Measurements from ENCODE around the gene PRM1. TPM values are rescaled to one million over a fixed set of nuclear protein-coding genes. Genes with fewer than 3 reads are reported as not detected.
A peak's percentile ranks its signal among the peaks of the same experiment; 100 is the strongest.

The PRM1 gene
- total and polyA plus RNA-seq, 11 donors = not detected

DNA sequence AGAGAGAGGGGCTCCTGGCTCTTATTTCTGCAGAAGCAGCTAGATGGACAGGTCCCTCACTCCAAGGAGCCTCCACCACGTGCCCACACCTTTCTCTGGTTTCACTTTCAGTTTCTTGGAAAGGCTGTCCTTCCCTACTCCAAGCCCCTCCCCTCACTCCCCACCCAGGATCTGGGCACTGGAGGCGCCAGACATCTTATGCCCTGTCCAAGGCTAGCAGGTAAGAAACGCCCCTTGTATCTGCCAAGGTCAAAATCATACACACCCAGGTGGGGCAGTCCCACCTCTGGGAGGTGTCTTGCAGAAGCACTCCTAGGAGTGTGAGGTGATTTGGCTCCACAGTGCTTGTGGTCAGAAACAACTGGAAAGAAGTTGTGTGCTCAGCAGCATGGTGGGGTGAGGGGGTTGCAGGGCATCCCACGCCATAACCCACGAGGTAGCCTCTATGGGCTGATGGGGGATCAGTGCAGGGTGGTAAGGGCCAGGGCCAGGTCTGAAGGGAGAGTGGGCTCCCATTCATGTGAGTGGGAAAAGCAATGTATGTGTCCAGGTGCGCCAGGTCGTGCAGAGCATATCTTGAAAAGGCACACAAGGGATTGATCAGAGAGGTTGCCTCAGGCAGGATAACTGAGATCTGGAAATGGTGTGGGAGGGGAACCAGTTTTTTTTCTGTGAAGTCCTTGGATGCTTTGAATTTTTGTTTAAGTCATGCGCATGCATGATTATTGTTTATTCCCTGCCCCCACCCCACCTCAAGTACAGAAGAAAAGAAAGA lies 31.8 kb upstream of the PRM1 start:
- WGBS, 4 donors = 72 to 79% (median 76%) methylated on average over 8 of the region's 8 CpGs
- intact Hi-C loops (cut with DNase I) = no loop called here
- no peak for TF ChIP-seq POLR2A (IDR thresholded peaks at IDR 0.05)
- TF ChIP-seq, protein P1, sequence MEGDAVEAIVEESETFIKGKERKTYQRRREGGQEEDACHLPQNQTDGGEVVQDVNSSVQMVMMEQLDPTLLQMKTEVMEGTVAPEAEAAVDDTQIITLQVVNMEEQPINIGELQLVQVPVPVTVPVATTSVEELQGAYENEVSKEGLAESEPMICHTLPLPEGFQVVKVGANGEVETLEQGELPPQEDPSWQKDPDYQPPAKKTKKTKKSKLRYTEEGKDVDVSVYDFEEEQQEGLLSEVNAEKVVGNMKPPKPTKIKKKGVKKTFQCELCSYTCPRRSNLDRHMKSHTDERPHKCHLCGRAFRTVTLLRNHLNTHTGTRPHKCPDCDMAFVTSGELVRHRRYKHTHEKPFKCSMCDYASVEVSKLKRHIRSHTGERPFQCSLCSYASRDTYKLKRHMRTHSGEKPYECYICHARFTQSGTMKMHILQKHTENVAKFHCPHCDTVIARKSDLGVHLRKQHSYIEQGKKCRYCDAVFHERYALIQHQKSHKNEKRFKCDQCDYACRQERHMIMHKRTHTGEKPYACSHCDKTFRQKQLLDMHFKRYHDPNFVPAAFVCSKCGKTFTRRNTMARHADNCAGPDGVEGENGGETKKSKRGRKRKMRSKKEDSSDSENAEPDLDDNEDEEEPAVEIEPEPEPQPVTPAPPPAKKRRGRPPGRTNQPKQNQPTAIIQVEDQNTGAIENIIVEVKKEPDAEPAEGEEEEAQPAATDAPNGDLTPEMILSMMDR (IDR thresholded peaks at IDR 0.05) = no peak
- Histone ChIP-seq H3K4me1 (peaks cover 0 to 52% (median 0%) of the 10 kb centered on the region in 12 donors), H3K36me3 (no peaks in the 10 kb centered on the region), H3K27me3 (no peaks in the 10 kb centered on the region), H3K9me3 (no peaks in the 10 kb centered on the region), H3K27ac (no peak overlapping the region), H3K4me3 (no peak overlapping the region)
- no peak for ATAC-seq
- DNase-seq = no peak

DNA sequence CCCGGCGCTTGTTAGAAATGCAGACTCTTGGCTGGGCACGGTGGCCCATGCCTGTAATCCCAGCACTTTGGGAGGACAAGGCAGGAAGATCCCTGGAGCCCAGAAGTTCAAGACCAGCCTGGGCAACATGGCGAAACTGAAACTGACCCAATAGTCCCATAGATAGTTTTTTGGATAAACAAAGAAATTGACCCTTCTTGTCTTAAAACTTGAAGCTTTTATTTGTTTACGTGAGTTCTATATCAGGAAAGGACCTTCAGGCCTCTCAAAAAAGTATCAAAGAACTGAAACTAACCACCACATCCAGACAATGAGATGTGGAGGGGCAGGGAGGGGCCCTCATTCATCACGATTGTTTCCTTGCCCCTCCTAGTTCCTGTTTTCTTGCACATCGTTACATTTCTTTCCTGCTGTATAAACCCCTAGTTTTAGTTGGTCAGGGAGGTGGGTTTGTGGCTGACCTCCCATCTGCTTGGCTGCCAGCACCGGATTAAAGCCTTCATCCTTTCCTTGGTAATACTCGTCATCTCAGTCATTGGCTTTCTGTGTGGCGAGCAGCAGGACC lies 29.9 kb upstream of the PRM1 start:
- DNase-seq (no peak), ATAC-seq (peak in 2 of 4 donors; percentile 16 to 52)
- WGBS, 4 donors = 70 to 84% (median 74%) methylated on average over 10 of the region's 10 CpGs
- TF ChIP-seq POLR2A (IDR thresholded peaks at IDR 0.05) = no peak
- TF ChIP-seq, protein P1 (IDR thresholded peaks at IDR 0.05) = no peak
- H3K4me1 ChIP-seq = peaks cover 0 to 60% (median 0%) of the 10 kb centered on the region in 12 donors
- H3K27ac ChIP-seq = peak overlapping the region in 5 of 12 donors; percentile 28 to 64 (median 43)
- no peak overlapping the region for H3K4me3 ChIP-seq
- H3K9me3 ChIP-seq = no peaks in the 10 kb centered on the region
- H3K27me3 ChIP-seq = no peaks in the 10 kb centered on the region
- intact Hi-C loops (cut with DNase I) = no loop called here
- H3K36me3 ChIP-seq = no peaks in the 10 kb centered on the region

DNA sequence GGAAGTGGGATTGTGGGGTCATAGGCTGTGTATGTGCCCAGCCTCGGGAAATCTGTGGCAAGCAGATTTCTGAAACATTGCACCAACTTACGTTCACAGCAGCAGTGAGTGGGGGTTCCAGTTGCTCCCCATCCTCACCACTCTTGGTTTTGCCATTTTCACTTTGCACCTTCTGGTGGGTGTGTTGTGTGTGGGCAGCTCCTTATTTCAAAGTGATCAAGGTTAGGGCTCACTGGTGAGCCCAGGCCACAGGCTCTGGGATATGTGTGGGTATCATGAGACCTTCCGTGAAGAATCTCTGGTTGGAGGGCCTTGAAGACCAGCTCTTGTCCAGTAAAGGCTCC lies 29.5 kb upstream of the PRM1 start:
- intact Hi-C loops (cut with DNase I) = no loop called here
- no peak for TF ChIP-seq POLR2A (IDR thresholded peaks at IDR 0.05)
- TF ChIP-seq, protein P1 (IDR thresholded peaks at IDR 0.05) = no peak
- Histone ChIP-seq H3K4me3 (no peak overlapping the region), H3K27me3 (no peaks in the 10 kb centered on the region), H3K9me3 (no peaks in the 10 kb centered on the region), H3K27ac (peak overlapping the region in 5 of 12 donors; percentile 28 to 64 (median 43)), H3K36me3 (no peaks in the 10 kb centered on the region), H3K4me1 (peaks cover 0 to 58% (median 0%) of the 10 kb centered on the region in 12 donors)
- ATAC-seq = no peak
- WGBS, 4 donors = 83 to 97% (median 94%) methylated on average over 3 of the region's 3 CpGs
- peak in 1 of 5 donors; percentile 2 for DNase-seq

DNA sequence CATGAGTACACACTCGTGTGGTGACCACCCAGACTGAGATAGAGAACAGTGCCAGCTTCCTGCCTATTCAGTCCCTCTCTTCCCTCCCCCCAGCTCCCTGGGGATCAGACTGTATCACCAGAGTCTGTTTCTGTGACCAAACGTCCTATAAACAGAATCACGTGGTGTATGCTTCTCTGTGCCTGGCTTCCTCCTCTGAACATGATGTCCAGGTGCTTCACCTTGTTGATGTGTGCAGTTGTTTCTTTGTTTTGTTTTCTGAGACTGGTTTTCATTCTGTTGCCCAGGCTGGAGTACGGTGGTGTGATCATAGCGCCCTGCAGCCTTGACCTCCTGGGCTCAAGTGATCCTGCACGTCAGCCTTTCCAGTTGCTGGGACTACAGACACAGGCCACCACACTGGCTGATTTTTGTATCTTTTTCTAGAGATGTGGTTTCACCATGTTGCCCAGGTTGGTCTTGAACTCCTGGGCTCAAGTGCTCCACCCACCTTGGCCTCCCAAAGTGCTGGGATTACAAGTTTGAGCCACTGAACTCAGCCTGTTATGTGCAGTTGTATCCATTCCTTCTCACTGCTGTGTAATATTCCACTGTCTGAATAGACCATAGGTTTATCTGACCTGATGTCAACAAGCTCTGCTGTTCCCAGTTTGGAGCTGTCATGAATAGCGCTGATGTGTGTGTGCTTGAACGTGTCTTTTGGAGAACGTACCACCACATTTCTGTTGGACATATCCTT lies 28.9 kb upstream of the PRM1 start:
- no peak for DNase-seq
- Histone ChIP-seq H3K36me3 (no peaks in the 10 kb centered on the region), H3K27ac (peak overlapping the region in 1 of 12 donors; percentile 59), H3K4me3 (no peak overlapping the region), H3K4me1 (peaks cover 0 to 57% (median 0%) of the 10 kb centered on the region in 12 donors), H3K9me3 (no peaks in the 10 kb centered on the region), H3K27me3 (no peaks in the 10 kb centered on the region)
- no peak for TF ChIP-seq POLR2A (IDR thresholded peaks at IDR 0.05)
- TF ChIP-seq, protein P1 (IDR thresholded peaks at IDR 0.05) = no peak
- 64 to 71% (median 67%) methylated on average over 9 of the region's 9 CpGs for WGBS, 4 donors
- intact Hi-C loops (cut with DNase I) = no loop called here
- ATAC-seq = peak in 2 of 4 donors; percentile 37 to 69
